Measurements from ENCODE around the gene ENDOG.
A peak's percentile ranks its signal among the peaks of the same experiment; 100 is the strongest.

ENDOG gene

GRCh38 chr9:128802482-128802881 is 15.8 kb upstream of the ENDOG start:
- no peak for DNase-seq

- no peak for DNase-seq
Measured at GRCh38 chr9:128805661-128806060, 12.6 kb upstream of the ENDOG start.

- no peak for DNase-seq
Measured at GRCh38 chr9:128807827-128808226, 10.5 kb upstream of the ENDOG start.

- no peak for DNase-seq
Measured at GRCh38 chr9:128808543-128808942, 9.8 kb upstream of the ENDOG start.

GRCh38 chr9:128809036-128809599 is 9.2 kb upstream of the ENDOG start:
- no peak for DNase-seq

- DNase-seq, result no peak
Measured at GRCh38 chr9:128809831-128810230, 8.5 kb upstream of the ENDOG start.

GRCh38 chr9:128810873-128811272 is 7.4 kb upstream of the ENDOG start:
- DNase-seq, result no peak

- peak; percentile 21 to 46 for DNase-seq
Measured at GRCh38 chr9:128818839-128819715, 777 bp downstream of the ENDOG start.

- no peak for DNase-seq
Measured at GRCh38 chr9:128819716-128820664, 1.7 kb downstream of the ENDOG start.

- no peak for DNase-seq
Measured at GRCh38 chr9:128820665-128821583, 2.6 kb downstream of the ENDOG start.

GRCh38 chr9:128821584-128822406 is 3.5 kb downstream of the ENDOG start:
- DNase-seq, result no peak

GRCh38 chr9:128822407-128823042 is 4.2 kb downstream of the ENDOG start:
- no peak for DNase-seq

GRCh38 chr9:128823362-128823902 is 5.1 kb downstream of the ENDOG start:
- DNase-seq, result no peak

GRCh38 chr9:128823903-128824406 is 5.7 kb downstream of the ENDOG start:
- no peak for DNase-seq

- no peak for DNase-seq
Measured at GRCh38 chr9:128824911-128825310, 6.6 kb downstream of the ENDOG start.

GRCh38 chr9:128825923-128826700 is 7.8 kb downstream of the ENDOG start:
- DNase-seq, result no peak

GRCh38 chr9:128828267-128828666 is 10.0 kb downstream of the ENDOG start:
- no peak for DNase-seq

- no peak for DNase-seq
Measured at GRCh38 chr9:128828719-128829452, 10.6 kb downstream of the ENDOG start.

Measured in CD4-positive, alpha-beta T cell treated with Interferon alpha-2 for 1 hour (primary cell).